AG09309 (cell line): ENCODE results near the gene MYCBP2.

Source experiments
- DNase-seq: peaks from one replicate; pipeline ENCODE4 v3.0.0-alpha.2; 2010; ENCODE audit warnings: low read depth
- H3K4me3 ChIP-seq: 2 replicates; pipeline ENCODE4 v1.5.1; 2011; ENCODE audit warnings: mild to moderate bottlenecking, low read depth, low read length, moderate library complexity; ENCODE audit not compliant: control insufficient read depth
- CTCF ChIP-seq: IDR thresholded peaks from 2 replicates; pipeline ENCODE4 v1.5.1; 2011; ENCODE audit warnings: mild to moderate bottlenecking, low read depth, low read length, inconsistent platforms; ENCODE audit not compliant: insufficient read depth, control insufficient read depth; ENCODE audit errors: missing control alignments

MYCBP2 gene

GRCh38 chr13:77171451-77171850 is 155.4 kb downstream of the MYCBP2 start:
- DNase-seq: no peak
- no peak for TF ChIP-seq CTCF
- no peak overlapping the region for H3K4me3 ChIP-seq

- no peak for DNase-seq
- no peak for TF ChIP-seq CTCF
- no peak overlapping the region for H3K4me3 ChIP-seq
These were observed 158.7 kb downstream of the MYCBP2 start for GRCh38 chr13:77168237-77168636.

GRCh38 chr13:77150651-77151050 is 176.2 kb downstream of the MYCBP2 start:
- H3K4me3 ChIP-seq: no peak overlapping the region
- DNase-seq: no peak
- TF ChIP-seq CTCF: no peak

GRCh38 chr13:77143431-77143830 is 183.5 kb downstream of the MYCBP2 start:
- no peak for DNase-seq
- no peak overlapping the region for H3K4me3 ChIP-seq
- no peak for TF ChIP-seq CTCF

- TF ChIP-seq CTCF: no peak
- DNase-seq: no peak
- H3K4me3 ChIP-seq: no peak overlapping the region
These were observed 187.6 kb downstream of the MYCBP2 start for GRCh38 chr13:77139306-77139705.

GRCh38 chr13:77138813-77139212 is 188.1 kb downstream of the MYCBP2 start:
- TF ChIP-seq CTCF: no peak
- H3K4me3 ChIP-seq: no peak overlapping the region
- DNase-seq: no peak

GRCh38 chr13:77136902-77137420 is 189.9 kb downstream of the MYCBP2 start:
- no peak for DNase-seq
- H3K4me3 ChIP-seq: no peak overlapping the region
- TF ChIP-seq CTCF: no peak
